Measurements from ENCODE around the gene KAT2B.

GRCh38 chr3:20091331-20092047 is 51.2 kb downstream of the KAT2B start:
- TF ChIP-seq YY1 (IDR thresholded peaks at IDR 0.05; ENCODE audit: insufficient read depth, insufficient read length) (no peak), SUZ12 (IDR thresholded peaks at IDR 0.05; ENCODE audit: extremely low read depth, insufficient read depth, insufficient read length) (no peak), ZNF274 (IDR thresholded peaks at IDR 0.05; ENCODE audit: low read depth, low read length) (no peak)

Data from NT2/D1 (cell line).